Brain pericyte (primary cell): ENCODE data around the gene BRCA2.
"Not testable (repeated sequence)": the region's sequence is repeated elsewhere in the genome, so short reads cannot be mapped to it uniquely, and the experiment has no call there.

Experiments used
- DNase-seq: peaks from one replicate; pipeline ENCODE4 v3.0.0-alpha.2; 2012; ENCODE audit warnings: low read depth, low spot score

Gene BRCA2

DNA sequence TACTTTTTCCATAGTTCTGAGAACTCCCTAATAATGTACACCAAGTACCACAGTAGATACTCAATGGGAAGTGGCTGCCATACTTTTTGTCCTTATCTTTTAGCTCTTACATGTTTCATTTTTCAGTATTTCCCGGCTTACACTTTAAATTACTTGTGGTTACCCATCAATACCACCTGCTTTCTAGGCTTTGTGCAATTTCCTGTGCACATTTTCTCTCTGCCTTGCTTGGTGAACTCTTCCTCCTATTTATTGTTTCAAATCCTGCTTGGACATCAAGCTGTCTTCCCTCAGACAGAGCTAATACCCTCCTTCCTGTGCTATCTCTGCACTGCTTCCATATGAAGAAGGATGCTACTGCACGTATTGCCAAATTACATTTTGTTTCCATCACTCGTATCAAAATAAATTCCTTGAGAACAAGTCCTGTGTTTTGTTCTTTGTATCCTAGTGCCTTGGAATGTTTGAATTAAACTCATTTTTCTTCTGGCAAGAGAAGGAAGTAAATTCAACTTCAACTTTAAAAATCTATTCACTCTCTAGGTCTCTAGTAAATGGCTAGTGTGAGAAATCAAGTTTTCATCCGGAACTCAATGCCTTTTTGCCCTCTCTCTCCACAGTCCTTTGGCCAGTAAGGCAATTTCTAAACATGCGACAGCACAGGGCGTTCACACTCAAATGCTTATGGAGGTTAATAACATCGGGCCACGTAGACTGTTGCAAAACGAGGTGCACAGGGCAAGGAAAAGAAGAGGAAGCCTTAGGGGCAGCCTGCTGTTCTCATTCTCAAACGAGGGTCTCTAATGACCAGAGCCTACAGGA is 5.8 kb upstream of the BRCA2 start:
- no peak for DNase-seq

GRCh38 chr13:32310134-32310706 is 5.1 kb upstream of the BRCA2 start:
- DNase-seq = peak; percentile 12

DNA sequence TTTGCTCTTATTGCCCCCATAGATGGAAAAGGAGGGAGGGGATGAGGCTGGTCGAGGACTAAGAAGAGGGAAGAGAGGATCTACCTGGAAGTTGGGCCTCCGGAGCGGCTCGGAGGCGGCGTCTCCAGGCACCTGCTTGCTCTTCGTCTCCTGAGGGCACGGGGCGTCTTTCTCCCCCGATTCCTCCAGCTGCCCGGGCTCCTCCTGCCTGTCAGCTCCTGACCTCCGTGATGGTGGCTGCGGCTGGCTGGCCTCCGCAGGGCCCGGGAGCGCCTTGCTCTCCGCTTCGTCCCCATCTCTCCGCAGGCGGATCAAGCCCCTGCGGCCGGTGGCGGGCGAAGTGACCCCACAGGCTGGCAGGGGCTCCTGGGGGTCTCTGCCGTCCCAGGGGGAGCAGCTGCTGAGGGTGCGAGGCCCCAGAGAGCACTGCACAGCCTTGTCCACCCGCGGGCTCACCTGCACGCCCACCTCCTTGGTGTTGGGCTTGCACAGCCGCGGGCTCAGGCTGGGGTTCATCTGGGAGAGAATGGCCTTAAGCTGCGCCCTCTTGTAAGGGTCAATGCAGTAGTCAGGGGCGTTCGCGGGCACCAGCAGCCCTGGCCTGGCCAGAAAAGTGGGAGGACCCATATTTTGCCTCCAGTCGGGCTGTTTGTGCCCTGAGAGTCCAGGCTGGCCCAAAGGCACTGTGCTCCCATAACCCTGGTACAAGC is 4.0 kb upstream of the BRCA2 start:
- DNase-seq = no peak

- DNase-seq = peak; percentile 15
Measured at GRCh38 chr13:32314271-32315237, 754 bp upstream of the BRCA2 start.

DNA sequence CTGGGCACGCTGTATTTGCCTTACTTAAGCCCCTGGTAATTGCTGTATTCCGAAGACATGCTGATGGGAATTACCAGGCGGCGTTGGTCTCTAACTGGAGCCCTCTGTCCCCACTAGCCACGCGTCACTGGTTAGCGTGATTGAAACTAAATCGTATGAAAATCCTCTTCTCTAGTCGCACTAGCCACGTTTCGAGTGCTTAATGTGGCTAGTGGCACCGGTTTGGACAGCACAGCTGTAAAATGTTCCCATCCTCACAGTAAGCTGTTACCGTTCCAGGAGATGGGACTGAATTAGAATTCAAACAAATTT is 676 bp downstream of the BRCA2 start:
- no peak for DNase-seq

DNA sequence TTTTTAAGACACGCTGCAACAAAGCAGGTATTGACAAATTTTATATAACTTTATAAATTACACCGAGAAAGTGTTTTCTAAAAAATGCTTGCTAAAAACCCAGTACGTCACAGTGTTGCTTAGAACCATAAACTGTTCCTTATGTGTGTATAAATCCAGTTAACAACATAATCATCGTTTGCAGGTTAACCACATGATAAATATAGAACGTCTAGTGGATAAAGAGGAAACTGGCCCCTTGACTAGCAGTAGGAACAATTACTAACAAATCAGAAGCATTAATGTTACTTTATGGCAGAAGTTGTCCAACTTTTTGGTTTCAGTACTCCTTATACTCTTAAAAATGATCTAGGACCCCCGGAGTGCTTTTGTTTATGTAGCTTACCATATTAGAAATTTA is 1.2 kb downstream of the BRCA2 start:
- no peak for DNase-seq

GRCh38 chr13:32317716-32318465 is 2.6 kb downstream of the BRCA2 start:
- no peak for DNase-seq

- DNase-seq = no peak
Measured at GRCh38 chr13:32320528-32320927, 5.2 kb downstream of the BRCA2 start.

- no peak for DNase-seq
Measured at GRCh38 chr13:32323912-32324311, 8.6 kb downstream of the BRCA2 start.

GRCh38 chr13:32330441-32330840 is 15.1 kb downstream of the BRCA2 start:
- DNase-seq = no peak

GRCh38 chr13:32334671-32335070 is 19.4 kb downstream of the BRCA2 start:
- no peak for DNase-seq

DNA sequence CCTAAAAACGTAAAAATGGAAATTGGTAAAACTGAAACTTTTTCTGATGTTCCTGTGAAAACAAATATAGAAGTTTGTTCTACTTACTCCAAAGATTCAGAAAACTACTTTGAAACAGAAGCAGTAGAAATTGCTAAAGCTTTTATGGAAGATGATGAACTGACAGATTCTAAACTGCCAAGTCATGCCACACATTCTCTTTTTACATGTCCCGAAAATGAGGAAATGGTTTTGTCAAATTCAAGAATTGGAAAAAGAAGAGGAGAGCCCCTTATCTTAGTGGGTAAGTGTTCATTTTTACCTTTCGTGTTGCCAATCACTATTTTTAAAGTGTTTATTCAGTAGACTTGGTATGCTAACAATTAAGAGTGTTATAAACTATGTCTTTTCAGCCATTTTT is 25.6 kb downstream of the BRCA2 start:
- no peak for DNase-seq

- no peak for DNase-seq
Measured at GRCh38 chr13:32347651-32348050, 32.3 kb downstream of the BRCA2 start.

DNA sequence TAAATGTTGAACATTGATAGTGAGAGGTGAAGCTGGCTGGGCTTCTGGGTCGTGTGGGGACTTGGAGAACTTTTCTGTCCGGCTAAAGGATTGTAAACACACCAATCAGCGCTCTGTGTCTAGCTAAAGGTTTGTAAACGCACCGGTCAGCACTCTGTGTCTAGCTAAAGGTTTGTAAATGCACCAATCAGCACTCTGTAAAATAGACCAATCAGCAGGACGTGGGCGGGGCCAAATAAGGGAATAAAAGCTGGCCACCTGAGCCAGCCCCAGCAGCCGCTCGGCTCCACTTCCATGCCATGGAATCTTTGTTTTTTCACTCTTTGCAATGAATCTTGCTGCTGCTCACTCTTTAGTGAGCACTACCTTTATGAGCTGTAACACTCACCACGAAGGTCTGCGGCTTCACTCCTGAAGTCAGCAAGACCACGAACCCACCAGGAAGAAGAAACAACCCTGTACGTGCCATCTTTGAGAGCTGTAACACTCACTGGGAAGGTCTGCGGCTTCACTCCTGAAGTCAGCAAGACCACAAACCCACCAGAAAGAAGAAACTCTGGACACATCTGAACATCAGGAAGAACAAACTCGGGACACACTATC is 35.6 kb downstream of the BRCA2 start:
- DNase-seq = not testable (repeated sequence)

GRCh38 chr13:32354040-32354439 is 38.7 kb downstream of the BRCA2 start:
- no peak for DNase-seq

- not testable (repeated sequence) for DNase-seq
Measured at GRCh38 chr13:32355935-32356334, 40.6 kb downstream of the BRCA2 start.

DNA sequence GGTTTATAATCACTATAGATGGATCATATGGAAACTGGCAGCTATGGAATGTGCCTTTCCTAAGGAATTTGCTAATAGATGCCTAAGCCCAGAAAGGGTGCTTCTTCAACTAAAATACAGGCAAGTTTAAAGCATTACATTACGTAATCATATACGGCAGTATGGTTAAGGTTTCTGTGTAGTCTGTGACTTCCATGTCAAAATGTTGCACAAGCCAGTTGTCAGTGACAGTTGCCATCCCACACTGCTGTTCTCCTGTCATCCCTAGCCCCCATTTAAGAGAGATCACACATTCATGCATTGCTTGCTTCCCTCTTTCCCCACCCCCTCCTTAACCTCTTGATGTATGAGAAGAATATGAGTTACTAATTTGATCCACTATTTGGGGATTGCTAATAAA is 47.3 kb downstream of the BRCA2 start:
- no peak for DNase-seq

GRCh38 chr13:32370805-32371204 is 55.5 kb downstream of the BRCA2 start:
- no peak for DNase-seq

- DNase-seq = no peak
Measured at GRCh38 chr13:32376642-32377415, 61.5 kb downstream of the BRCA2 start.

- no peak for DNase-seq
Measured at GRCh38 chr13:32378012-32378411, 62.7 kb downstream of the BRCA2 start.
